CD4-positive, alpha-beta T cell treated with Interleukin-4 for 4 hours (primary cell): ENCODE results near the gene ZNF674.
"Not testable (repeated sequence)": the region's sequence is repeated elsewhere in the genome, so short reads cannot be mapped to it uniquely, and the experiment has no call there.

ENCODE experiments used
- DNase-seq: peaks from one replicate; pipeline ENCODE4 v3.0.0-alpha.2; 2020

ZNF674 gene

DNA sequence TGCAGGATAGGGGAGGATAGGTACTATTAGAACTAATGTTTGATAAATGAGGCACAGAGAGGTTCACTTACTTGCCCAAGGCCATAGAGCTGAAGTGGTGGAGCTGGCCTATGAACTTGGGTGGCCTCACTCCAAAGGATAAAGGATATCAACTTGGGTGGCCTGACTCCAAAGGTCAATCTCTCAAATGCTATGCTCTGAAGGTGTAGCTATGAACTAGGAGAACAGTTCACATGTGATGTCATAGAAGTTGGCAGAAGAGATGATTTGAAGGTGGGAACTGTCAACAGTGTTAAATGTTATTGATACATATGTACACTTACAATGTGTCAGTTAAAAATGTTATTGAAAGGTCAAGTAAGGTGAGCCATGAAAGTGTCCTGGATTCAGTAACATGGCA, 22.2 kb upstream of the ZNF674 start:
- DNase-seq, result no peak

DNA sequence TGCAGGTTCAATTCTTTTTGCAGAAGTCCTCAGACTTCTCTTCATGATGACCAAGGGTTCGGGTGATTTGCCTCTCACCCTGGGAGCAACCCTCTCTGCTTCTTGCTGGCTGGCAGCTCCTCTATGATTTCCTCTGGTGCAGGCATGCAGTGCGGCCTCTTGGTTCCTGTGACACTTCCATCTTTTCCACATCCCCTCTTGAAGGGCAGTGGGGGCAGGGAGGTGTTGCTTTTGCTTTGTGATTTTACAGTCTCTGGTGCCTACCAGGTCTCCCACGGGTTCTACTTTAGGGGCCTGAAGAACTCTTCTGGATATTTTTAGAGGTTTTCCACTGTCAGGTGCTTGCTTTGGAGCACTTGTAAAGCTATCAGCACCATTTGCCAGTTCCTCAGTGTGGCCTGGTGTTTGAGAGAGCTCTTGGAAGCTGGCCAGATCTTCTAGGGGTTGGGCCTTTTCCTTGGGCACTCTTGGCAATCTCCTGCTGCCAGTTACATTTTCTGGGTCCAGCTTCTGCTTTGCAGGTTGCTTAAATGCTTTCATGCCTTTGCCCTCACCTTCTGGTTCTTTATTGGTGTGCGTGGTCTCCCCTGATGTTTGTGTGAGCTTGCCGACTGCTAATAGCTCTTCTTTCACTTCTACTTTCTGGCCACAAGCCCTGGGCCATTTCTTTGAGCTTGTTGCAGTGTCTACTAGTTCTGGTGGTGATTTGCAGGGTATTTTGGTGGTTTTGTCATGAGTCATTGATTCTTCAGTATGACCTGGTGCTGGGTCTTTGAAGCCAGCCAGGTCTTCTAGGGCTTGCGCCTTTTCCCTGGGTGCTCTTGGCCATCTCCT, 16.8 kb upstream of the ZNF674 start:
- DNase-seq, result peak; percentile 39

DNA sequence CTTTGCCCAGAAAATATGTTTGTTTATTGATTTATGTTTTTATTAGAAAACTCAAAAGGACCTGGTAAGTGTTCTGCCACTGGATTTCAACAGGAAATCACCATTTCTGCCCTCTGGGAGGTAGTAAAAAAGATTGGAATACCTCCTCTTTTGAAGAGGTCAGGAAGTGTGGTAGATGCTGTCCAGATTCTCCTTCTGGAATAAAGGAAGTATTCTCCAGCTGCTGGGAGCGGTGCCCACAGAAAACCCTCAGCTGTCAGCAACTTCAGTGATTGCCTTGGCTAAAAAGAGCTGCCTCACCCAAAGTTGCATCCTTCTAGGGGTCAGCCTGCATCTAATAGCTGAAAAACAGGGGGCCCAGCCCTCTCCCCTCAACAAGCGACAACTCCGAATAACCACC, 13.8 kb upstream of the ZNF674 start:
- no peak for DNase-seq

DNA sequence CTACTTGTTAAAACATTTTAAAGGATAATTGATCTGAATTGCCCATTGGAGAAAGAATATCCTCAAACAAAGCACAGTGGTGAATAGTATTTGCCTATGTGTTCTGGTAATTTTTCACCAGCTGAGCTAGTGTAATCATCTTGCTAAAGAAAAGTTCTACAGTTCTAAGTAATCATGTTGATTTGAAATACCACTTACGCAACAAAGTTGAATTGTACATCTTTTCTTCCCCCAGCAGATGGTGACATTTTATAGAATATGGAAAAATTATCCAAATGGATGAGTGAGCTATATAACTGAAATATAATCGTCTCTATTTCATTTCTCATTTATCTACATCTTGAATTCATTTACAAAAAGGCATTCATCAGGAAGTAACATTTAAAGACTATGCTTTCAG, 9.7 kb upstream of the ZNF674 start:
- DNase-seq, result peak; percentile 29

DNA sequence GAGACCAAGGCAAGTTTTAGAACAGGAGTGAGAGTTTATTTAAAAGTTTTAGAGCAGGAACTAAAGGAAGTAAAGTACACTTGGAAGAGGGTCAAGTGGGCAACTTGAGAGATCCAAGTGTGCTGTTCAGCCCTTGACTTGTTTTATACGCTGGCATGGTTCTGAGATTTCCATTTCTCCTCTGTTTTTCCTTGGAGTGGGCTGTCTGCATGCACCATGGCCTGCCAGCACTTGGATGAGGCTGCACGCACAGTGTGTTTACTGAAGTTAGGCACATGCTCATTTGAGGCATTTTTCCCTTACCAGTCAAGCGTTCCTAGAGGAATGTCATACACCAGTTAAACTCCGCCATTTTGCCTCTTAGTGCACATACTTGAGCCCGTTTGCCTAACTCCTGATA, 8.7 kb upstream of the ZNF674 start:
- no peak for DNase-seq

DNA sequence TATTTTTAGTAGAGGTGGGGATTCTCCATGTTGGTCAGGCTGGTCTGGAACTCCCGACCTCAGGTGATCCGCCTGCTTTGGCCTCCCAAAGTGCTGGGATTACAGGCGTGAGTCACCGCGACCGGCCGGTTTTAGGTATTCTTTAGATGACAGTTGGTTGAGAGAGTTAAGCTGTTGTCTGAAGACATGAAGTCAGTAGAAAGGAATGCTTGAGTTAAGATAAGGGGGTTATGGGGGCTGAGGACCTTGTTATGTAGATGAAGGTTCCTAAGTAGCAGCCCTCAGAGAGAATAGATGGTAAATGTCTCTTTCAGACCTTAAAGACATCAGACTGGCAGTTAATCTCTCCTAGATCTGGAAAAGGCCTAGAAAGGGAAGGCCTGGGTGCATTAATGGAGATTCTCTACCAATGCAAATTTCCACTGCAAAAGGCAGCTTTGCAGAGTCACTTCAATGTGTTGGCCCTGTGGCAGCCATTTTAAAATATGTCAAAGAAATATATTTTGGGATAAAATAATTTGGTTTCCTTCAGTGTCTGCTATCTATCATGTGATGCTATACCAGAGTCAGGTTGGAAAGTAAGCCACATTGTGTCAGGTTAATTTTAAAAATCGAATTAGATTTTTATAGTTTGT, 6.4 kb upstream of the ZNF674 start:
- no peak for DNase-seq

DNA sequence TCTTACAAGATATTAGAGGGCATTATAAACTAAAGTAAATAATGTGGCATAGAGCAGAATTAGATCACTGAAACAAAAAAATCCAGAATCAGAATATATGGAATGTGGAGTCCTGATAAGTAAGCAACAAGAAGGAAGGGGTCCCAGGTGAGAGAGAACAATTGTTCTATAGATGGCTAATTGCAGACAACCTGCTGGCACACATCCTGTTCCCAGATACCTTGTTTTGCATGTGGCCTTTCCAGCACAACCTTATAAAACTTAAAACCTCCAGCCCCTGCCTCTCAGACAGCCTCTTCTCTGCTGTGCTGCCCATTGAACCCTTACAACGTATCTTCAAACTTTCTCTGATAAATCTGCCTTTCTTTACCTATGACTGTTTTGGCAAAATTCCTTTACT, 4.7 kb upstream of the ZNF674 start:
- DNase-seq, result no peak

DNA sequence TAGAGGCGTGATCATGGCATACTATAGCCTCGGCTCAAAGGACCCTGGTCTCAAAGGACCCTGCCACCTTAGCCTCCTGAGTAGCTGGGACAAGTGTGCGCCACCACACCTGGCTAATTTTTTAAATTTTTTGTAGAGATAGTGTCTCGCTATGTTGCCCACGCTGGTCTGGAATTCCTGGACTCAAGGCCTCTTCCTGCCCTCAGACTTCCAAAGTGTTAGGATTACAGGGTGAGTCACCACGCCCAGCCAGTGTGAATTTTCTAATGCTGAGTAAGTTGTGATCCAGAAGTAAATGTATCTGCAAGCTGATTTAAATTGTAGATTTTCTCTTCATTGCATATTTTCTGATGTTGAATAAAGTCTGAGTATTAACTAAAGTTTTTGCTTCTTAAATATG, 2.6 kb upstream of the ZNF674 start:
- no peak for DNase-seq

DNA sequence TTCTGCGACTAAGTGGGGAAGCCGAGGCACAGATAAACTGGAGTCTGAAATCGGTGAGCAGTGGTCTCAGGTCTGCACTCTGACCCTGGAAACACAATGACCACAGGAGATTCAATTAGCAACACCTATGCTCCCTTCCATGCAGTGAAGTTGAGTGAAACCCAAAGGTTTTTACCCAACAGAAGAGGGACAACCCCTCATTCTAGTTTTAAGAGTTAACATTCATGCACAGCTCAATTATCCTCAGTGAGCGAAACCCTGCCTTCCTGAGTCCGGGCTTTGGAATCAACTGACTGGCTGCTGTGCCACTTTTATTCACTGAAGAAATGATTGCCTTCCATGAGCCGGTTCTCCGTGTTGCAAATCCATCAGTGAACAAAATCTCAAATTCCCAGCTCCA, 694 bp downstream of the ZNF674 start:
- DNase-seq, result not testable (repeated sequence)

DNA sequence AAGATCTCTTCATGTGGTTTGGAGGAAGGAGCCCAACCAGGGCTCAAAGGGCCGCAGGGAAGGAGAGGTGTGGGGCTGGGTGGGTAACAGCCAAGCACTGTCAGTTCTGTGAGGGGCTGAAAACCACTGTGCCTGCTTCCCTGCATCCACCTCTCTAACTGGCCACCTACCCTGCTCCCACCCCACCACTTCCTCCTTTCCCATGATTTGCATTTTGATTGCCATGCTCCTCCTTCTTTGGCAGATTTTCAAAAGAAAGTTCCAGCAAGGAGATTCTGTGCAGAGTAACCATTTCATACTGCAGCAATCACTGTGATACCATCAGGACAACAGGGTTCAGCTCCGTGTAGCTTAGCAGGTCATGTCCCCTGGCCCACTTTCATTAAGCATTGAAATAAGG, 1.8 kb downstream of the ZNF674 start:
- no peak for DNase-seq

DNA sequence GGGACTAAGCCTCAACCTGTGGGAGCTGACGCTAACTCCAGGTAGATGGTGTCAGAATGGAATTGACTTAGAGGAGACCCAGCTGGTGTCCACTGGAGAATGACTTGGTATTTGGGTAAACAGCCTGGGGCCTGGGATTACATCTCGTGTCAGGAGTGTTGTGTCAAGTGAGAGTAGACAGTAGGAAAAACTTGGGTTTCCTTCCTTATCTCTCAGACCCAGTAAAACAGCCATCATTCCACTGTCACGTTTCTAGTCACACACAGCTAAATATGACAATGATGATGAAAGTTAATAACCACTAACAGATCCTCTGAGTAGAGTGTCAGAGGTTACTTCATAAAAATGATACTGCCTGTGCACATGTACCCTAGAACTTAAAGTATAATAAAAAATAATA, 13.8 kb downstream of the ZNF674 start:
- no peak for DNase-seq

DNA sequence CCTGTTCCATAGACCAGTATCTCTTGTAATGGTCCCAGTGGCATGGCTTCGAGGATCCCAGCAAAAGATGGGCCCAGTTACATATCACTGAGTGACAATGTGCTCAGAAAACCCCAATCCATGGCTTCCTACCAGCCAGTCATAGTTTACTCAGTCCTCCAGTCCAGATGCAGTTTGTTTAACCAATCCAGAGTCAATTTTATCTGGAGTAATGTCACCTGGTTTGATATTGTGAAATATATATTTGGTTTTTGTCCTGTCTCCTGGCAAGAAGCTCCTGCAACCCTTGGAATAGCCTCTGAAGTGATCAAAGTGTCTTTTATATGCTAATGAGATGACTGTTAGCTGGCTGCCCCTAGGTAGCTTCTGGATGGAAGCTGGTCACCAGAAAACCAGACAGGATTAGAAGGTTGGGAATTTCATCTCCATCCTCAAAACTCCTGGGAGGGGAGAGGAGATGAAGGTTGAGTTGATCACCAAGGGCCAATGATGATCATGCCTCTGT, 14.8 kb downstream of the ZNF674 start:
- DNase-seq, result not testable (repeated sequence)

DNA sequence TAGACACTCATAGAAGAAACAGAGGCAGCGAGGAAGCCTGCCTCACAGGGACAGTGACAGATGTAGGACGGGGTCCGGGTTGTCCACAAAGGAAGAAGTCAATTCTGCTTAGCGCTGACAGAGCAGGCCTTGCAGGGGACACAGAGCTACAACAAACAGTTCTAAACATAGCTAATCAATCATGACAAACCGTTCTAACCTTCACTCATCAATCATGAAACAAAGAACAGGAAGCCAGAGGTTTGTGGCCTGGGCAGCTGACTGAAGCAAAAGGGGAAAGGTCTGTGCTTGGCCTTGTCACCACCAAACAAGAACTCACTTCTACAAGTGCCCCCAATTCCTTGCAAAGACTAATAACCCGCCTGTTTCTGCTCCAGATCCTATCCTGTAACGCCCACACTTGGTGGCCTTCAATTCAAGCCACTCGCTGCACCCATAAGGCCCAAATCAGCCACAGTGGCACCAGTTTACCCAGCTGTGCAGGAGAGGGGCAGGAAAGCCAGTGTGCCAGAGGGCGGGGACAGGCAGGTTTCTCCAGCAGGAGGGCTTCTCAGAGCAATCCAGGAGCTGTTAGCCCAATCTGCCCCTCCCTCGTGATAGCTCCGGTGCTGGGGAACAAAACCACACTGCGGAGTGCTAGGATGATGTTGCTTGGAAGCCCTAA, 15.3 kb downstream of the ZNF674 start:
- not testable (repeated sequence) for DNase-seq

DNA sequence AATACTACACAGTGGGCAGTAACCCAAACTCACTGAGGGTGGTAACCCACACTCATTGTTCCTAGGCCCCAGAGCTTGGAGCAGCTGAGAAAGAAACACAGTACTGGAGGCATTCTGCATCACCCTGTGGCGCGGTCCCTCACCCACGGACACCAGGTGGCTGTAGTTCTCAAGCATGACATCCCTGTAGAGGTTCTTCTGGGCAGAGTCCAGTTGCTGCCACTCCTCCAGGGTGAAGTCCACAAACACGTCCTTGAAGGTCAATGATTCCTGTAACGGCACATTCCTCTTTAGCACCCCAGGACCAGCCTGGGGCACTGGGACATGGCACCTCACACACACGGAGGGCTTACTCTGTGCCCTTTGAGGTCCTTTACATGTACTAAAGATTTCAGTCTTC, 16.6 kb downstream of the ZNF674 start:
- not testable (repeated sequence) for DNase-seq

DNA sequence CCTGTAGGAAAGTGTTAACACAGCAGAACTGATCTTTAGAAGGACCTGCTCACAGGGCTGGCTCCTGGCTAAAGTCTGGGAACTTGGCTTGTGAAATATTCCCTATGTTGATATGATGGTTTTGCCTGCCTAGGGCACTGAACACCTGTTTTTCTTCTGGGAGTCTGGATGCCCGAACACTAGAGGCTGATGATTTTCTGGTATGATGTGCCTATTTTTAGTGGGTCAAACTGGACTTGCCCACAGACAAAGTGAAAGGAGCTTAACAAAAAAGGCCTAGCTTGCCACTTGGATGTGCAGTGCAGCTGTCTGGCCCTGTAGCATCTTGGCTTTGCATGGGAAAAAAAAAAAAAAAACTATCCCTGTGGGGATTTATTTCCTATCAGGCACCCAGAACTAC, 39.1 kb downstream of the ZNF674 start:
- no peak for DNase-seq

DNA sequence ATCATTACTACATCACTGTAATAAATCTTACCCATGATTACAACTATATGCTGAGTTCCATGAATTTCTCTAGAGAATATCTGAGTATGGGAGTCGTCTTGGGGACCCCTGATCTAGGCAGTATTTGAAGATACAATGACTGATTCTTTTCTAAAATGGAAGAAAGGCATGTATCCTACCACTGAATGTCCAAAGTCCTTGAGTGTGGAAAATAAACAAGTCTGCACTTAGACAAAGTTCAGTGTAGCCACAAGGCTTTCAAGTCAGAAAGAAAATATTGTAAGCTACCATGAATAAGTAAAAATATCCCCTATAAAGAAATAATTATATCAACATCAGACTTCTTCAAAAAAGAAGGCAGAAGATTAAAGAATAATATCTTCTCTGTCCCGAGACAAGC, 42.4 kb downstream of the ZNF674 start:
- no peak for DNase-seq

DNA sequence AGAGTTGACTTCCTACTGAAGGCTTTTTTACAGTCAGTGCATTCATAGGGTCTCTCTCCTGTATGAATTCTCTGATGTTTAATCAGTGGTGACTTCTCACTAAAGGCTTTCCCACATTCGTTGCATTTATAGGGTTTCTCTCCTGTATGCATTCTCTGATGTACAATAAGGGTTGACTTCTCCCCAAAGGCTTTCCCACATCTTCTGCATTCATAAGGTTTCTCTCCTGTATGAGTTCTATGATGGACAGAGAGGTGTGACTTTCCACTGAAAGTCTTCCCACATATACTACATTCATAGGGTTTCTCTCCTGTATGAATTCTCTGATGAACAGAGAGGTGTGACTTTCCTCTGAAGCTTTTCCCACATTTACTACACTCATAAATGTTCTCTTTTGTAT, 45.2 kb downstream of the ZNF674 start:
- no peak for DNase-seq

DNA sequence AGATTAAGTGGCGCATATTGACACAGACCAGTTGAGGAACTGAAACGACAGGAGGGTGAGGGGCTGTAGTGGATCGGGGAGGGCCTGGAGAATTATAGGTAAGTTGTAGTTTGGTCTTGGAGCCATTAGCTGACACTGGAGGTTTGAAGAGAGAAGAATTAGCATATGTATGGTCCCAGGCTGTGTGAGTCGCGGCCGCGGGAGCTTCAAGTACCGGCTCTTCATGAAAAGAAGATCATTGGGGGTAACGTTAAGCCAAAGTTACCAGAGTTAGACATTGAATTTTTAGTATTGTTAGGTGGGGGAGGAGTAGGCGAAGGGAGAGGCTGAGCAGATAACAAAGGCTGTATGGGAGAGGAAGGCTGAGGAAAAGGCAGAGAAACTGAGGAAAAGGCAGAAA, 56.5 kb downstream of the ZNF674 start:
- no peak for DNase-seq

DNA sequence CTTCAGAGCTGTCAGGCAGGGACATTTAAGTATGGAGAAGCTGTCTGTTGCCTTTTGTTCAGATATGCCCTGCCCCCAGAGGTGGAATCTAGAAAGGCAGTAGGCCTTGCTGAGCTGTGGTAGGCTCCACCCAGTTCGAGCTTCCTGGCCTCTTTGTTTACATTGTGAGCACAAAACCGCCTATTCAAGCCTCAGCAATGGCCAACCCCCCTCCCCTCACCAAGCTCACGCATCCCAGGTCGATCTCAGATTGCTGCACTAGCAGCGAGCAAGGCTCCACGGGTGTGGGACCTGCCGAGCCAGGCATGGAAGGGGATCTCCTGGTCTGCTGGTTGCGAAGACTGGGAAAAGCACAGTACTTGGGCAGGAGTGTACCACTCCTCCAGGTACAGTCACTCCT, 59.3 kb downstream of the ZNF674 start:
- DNase-seq, result no peak

DNA sequence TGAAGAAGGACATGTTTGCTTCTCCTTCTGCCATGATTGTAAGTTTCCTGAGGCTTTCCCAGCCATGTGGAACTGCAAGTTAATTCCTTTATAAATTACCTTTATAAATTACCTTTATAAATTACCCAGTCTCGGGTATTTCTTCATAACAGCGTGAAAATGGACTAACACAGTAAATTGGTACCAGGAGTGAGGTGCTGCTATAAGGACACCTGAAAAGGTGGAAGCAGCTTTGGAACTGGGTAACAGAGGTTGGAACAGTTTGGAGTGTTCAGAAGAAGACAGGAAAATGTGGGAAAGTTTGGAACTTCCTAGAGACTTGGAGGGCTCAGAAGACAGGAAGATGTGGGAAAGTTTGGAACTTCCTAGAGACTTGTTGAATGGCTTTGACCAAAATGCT, 66.6 kb downstream of the ZNF674 start:
- not testable (repeated sequence) for DNase-seq

DNA sequence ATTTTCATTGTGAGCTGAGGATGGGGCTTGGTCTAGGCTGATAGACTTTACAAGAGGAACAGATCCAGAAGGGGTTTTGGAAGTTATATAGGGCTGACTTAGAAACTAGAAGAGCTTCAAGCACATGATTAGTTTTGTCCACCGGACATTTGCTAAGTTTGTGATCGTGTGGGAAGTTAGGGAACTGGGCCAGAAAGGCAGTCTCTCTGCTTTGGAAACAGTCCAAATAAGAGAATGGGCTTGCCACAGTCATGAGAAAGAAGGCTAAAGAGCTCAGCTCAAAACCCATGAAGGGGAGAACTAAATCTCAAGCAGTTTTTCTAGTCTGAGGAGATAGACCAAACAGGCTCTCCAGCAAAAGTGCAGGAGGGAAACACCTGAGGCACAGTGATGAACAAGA, 67.8 kb downstream of the ZNF674 start:
- no peak for DNase-seq

DNA sequence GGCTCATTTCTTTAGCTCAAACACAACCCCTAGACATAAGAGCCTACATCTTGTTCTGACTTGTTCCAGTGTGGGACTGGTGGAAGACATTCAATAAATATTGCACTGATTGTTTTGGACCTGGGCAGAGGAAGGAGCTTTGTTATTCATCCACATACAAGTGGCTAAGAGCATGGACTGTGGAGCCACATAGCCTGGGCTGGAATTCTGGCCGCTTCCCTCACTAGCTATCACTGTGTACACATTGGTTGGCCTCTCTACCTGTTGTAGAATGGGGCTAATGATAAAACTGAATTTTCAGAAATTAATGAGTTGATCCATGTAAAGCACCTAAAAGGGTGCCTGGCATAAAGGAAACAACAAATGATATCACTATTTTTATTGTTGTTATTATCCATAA, 80.0 kb downstream of the ZNF674 start:
- DNase-seq, result no peak

DNA sequence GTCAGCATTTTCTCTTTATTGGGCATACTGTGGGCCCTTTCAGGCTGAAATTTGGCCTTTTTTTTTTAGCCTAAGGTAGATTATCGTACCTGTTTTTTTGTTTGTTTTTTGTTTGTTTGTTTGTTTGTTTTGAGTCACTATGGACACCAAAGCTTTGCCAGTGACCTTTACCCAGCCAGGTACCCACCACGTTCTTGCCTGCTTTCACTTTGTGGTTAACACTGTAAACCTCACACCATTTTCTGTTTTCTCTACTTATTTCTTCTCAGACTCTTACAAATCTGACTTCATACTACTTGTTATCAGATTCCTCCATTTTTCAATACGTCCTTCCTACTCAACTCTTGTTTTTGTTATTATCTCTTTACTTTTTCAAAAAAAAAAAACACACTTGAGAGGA, 81.5 kb downstream of the ZNF674 start:
- DNase-seq, result peak; percentile 6

DNA sequence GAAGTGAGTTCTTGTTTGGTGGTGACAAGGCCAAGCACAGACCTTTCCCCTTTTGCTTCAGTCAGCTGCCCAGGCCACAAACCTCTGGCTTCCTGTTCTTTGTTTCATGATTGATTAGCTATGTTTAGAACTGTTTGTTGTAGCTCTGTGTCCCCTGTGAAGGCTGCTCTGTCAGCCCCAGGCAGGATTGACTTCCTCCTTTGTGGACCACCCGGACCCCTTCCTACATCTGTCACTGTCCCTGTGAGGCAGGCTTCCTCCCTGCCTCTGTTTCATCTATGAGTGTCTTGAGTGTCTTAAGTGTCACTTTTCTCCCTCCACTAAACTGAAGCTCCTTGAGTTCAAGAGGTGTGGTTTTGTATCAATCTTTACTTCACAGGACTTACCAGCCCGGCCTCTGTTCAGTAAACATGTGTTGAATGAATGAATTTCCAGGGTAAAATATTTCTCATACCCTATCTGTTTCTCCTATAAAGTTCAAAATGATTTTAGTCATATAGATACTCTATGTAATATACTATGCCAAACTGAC, 83.5 kb downstream of the ZNF674 start:
- no peak for DNase-seq
